HAP-1 (cell line): ENCODE measurements around the gene GUK1.

Source experiments
- DNase-seq, 2 experiments: peaks; one replicate each; pipeline ENCODE4 v3.0.0-alpha.2; 2016 to 2020; ENCODE audit warnings: low spot score in 2 of 2
- H3K27me3 ChIP-seq: fragments of 250-450 bp; sonication (Bioruptor Pico); 2 replicates; pipeline ENCODE4 v1.5.1; 2020; ENCODE audit warnings: low read depth, mild to moderate bottlenecking, moderate library complexity
- H3K36me3 ChIP-seq: fragments of 250-450 bp; sonication (Bioruptor Pico); replicated peaks from 2 replicates; pipeline ENCODE4 v1.5.1; 2020; ENCODE audit warnings: mild to moderate bottlenecking
- H3K4me1 ChIP-seq: fragments of 250-450 bp; sonication (Bioruptor Pico); 2 replicates; pipeline ENCODE4 v1.5.1; 2020; ENCODE audit warnings: mild to moderate bottlenecking
- H3K4me3 ChIP-seq: fragments of 250-450 bp; sonication (Bioruptor Pico); 2 replicates; pipeline ENCODE4 v1.5.1; 2020; ENCODE audit warnings: mild to moderate bottlenecking, moderate library complexity
- H3K9me3 ChIP-seq: fragments of 250-450 bp; sonication (Bioruptor Pico); 2 replicates; pipeline ENCODE4 v1.5.1; 2020; ENCODE audit warnings: mild to moderate bottlenecking, moderate library complexity
- in situ Hi-C: fragments of 300-500 bp; cut with MboI; formaldehyde crosslinking; loops from 3 replicates; pipeline ENCODE4 v1.14.3; 2020; ENCODE audit warnings: low sequenced_read_pairs, inconsistent platforms, mixed read lengths

GUK1 gene

GRCh38 chr1:228152918-228153258, 12.8 kb downstream of the GUK1 start:
- in situ Hi-C loops, result no loop called here
- Histone ChIP-seq H3K9me3 (no peaks in the 10 kb centered on the region), H3K4me1 (no peaks in the 10 kb centered on the region), H3K36me3 (peaks cover 5% of the 10 kb centered on the region), H3K27me3 (no peaks in the 10 kb centered on the region), H3K4me3 (no peak overlapping the region)
- DNase-seq, result no peak

GRCh38 chr1:228154021-228154669, 14.1 kb downstream of the GUK1 start:
- no peaks in the 10 kb centered on the region; the same call in 1 of the 2 replicates for H3K36me3 ChIP-seq
- no peak overlapping the region for H3K4me3 ChIP-seq
- no peaks in the 10 kb centered on the region for H3K27me3 ChIP-seq
- in situ Hi-C loops, result no loop called here
- DNase-seq, result no peak
- H3K4me1 ChIP-seq, result no peaks in the 10 kb centered on the region
- no peaks in the 10 kb centered on the region for H3K9me3 ChIP-seq

GRCh38 chr1:228154670-228155571, 14.8 kb downstream of the GUK1 start:
- in situ Hi-C loops, result no loop called here
- Histone ChIP-seq H3K9me3 (no peaks in the 10 kb centered on the region), H3K27me3 (no peaks in the 10 kb centered on the region), H3K36me3 (no peaks in the 10 kb centered on the region; the same call in 1 of the 2 replicates), H3K4me1 (no peaks in the 10 kb centered on the region), H3K4me3 (no peak overlapping the region)
- DNase-seq, result no peak

GRCh38 chr1:228155596-228156514, 15.8 kb downstream of the GUK1 start:
- in situ Hi-C loops, result no loop called here
- Histone ChIP-seq H3K36me3 (no peaks in the 10 kb centered on the region), H3K4me3 (no peak overlapping the region), H3K4me1 (no peaks in the 10 kb centered on the region), H3K9me3 (no peaks in the 10 kb centered on the region), H3K27me3 (no peaks in the 10 kb centered on the region)
- no peak for DNase-seq

GRCh38 chr1:228156515-228156881, 16.4 kb downstream of the GUK1 start:
- DNase-seq, result no peak
- H3K4me1 ChIP-seq, result no peaks in the 10 kb centered on the region
- no peaks in the 10 kb centered on the region for H3K9me3 ChIP-seq
- in situ Hi-C loops, result no loop called here
- H3K27me3 ChIP-seq, result no peaks in the 10 kb centered on the region
- H3K36me3 ChIP-seq, result no peaks in the 10 kb centered on the region
- H3K4me3 ChIP-seq, result no peak overlapping the region

- H3K4me1 ChIP-seq, result no peaks in the 10 kb centered on the region
- no peaks in the 10 kb centered on the region for H3K9me3 ChIP-seq
- no peaks in the 10 kb centered on the region for H3K36me3 ChIP-seq
- DNase-seq, result no peak
- H3K4me3 ChIP-seq, result no peak overlapping the region
- no peaks in the 10 kb centered on the region for H3K27me3 ChIP-seq
- in situ Hi-C loops, result no loop called here
Measured at GRCh38 chr1:228156941-228157728, 17.1 kb downstream of the GUK1 start.

- DNase-seq, result no peak
- Histone ChIP-seq H3K4me3 (no peak overlapping the region), H3K9me3 (no peaks in the 10 kb centered on the region), H3K4me1 (no peaks in the 10 kb centered on the region), H3K27me3 (no peaks in the 10 kb centered on the region), H3K36me3 (no peaks in the 10 kb centered on the region)
- in situ Hi-C loops, result no loop called here
Measured at GRCh38 chr1:228157729-228158126, 17.6 kb downstream of the GUK1 start.

- Histone ChIP-seq H3K36me3 (no peaks in the 10 kb centered on the region), H3K4me1 (no peaks in the 10 kb centered on the region), H3K4me3 (no peak overlapping the region), H3K9me3 (no peaks in the 10 kb centered on the region), H3K27me3 (no peaks in the 10 kb centered on the region)
- no peak for DNase-seq
- in situ Hi-C loops, result no loop called here
Measured at GRCh38 chr1:228158151-228159007, 18.3 kb downstream of the GUK1 start.

- H3K27me3 ChIP-seq, result no peaks in the 10 kb centered on the region
- no peaks in the 10 kb centered on the region for H3K9me3 ChIP-seq
- no peaks in the 10 kb centered on the region for H3K36me3 ChIP-seq
- no peak for DNase-seq
- in situ Hi-C loops, result no loop called here
- H3K4me1 ChIP-seq, result no peaks in the 10 kb centered on the region
- no peak overlapping the region for H3K4me3 ChIP-seq
Measured at GRCh38 chr1:228159008-228159665, 19.1 kb downstream of the GUK1 start.

GRCh38 chr1:228160201-228160761, 20.2 kb downstream of the GUK1 start:
- in situ Hi-C loops, result no loop called here
- Histone ChIP-seq H3K9me3 (no peaks in the 10 kb centered on the region), H3K36me3 (no peaks in the 10 kb centered on the region), H3K4me3 (no peak overlapping the region), H3K4me1 (peaks cover 7% of the 10 kb centered on the region), H3K27me3 (no peaks in the 10 kb centered on the region)
- no peak for DNase-seq

GRCh38 chr1:228161362-228161761, 21.3 kb downstream of the GUK1 start:
- in situ Hi-C loops, result no loop called here

GRCh38 chr1:228161866-228162265, 21.8 kb downstream of the GUK1 start:
- in situ Hi-C loops, result no loop called here
- peaks cover 10% of the 10 kb centered on the region for H3K4me1 ChIP-seq
- H3K36me3 ChIP-seq, result no peaks in the 10 kb centered on the region

More at GRCh38 chr1:228161362-228161761, 21.3 kb downstream of the GUK1 start:
- no peaks in the 10 kb centered on the region for H3K36me3 ChIP-seq
- H3K4me1 ChIP-seq, result peaks cover 9% of the 10 kb centered on the region
- no peak for DNase-seq
- no peaks in the 10 kb centered on the region for H3K27me3 ChIP-seq
- H3K4me3 ChIP-seq, result no peak overlapping the region
- H3K9me3 ChIP-seq, result no peaks in the 10 kb centered on the region

More at GRCh38 chr1:228161866-228162265, 21.8 kb downstream of the GUK1 start:
- Histone ChIP-seq H3K9me3 (no peaks in the 10 kb centered on the region), H3K27me3 (no peaks in the 10 kb centered on the region), H3K4me3 (no peak overlapping the region)
- no peak for DNase-seq
